K562 (cell line): Measurements from ENCODE around the gene PNMA8A. TPM values are rescaled to one million over a fixed set of nuclear protein-coding genes. Genes with fewer than 3 reads are reported as not detected.

Experiments
- ATAC-seq: fragments of 200-7000 bp; cut with Tn5 transposase; 3 replicates; pipeline ENCODE4 v1.9.1; 2020; ENCODE audit warnings: moderate library complexity
- BruUV-seq: library from RNA; stranded (reverse); fragments of 400-500 nt; replicated peaks from 2 replicates; lab custom pipeline; 2021; lab: Mats Ljungman, UMichigan
- CTCF ChIA-PET: fragments of 300-600 bp; formaldehyde crosslinking; extraction: SDS; loops from one replicate; lab custom pipeline; 2021; ENCODE audit warnings: low intra/inter-chr PET ratio; lab: Yijun Ruan, JAX
- POLR2A ChIA-PET: fragments of 300-600, 350-650 bp; sonication (Branson Sonifier 250); formaldehyde crosslinking; extraction: SDS; loops from one replicate; lab custom pipeline; 2021; ENCODE audit warnings: antibody characterized with exemption, inconsistent platforms; lab: Yijun Ruan, JAX
- DNase-seq, 4 experiments: peaks; one replicate each; pipeline versions ENCODE4 v3.0.0 to v3.0.0-alpha.2; 2011 to 2018; ENCODE audit warnings: low spot score in 3 of 4, mixed read lengths in 3 of 4; ENCODE audit errors: extremely low read depth in 1 of 4
- FAIRE-seq: peaks from 2 replicates; lab custom pipeline; 2011; peaks lifted over from hg19 to GRCh38; lab: Jason Lieb, UNC
- H2AFZ ChIP-seq: 2 replicates; pipeline ENCODE4 v1.6.0; 2011; ENCODE audit warnings: low read depth, low read length, control low read depth, inconsistent platforms
- H3K27ac ChIP-seq: fragments of 200-600 bp; 3 replicates; pipeline ENCODE4 v1.8.0; 2011; ENCODE audit warnings: low read depth, mild to moderate bottlenecking, control low read depth, inconsistent platforms, low read length, moderate library complexity, mixed read lengths; ENCODE audit errors: extremely low read depth
- H3K27me3 ChIP-seq, 2 experiments: fragments of 300-600 bp in 1 of 2; 2 replicates in 1 of 2; 3 replicates in 1 of 2; pipeline versions ENCODE4 v1.6.0 to v1.8.0; 2011; ENCODE audit warnings: inconsistent platforms in 2 of 2, low read length in 2 of 2, mild to moderate bottlenecking in 1 of 2, mixed read lengths in 1 of 2, moderate library complexity in 1 of 2; ENCODE audit not compliant: control insufficient read depth in 2 of 2, insufficient read depth in 2 of 2
- H3K36me3 ChIP-seq: fragments of 300-600 bp; 3 replicates; pipeline ENCODE4 v1.8.0; 2011; ENCODE audit warnings: mild to moderate bottlenecking, low read length, inconsistent platforms; ENCODE audit not compliant: control insufficient read depth, insufficient read depth
- H3K4me1 ChIP-seq, 2 experiments: fragments of 200-600 bp in 1 of 2; replicated peaks in 1 of 2; 2 replicates in 1 of 2; 3 replicates in 1 of 2; pipeline versions ENCODE4 v1.5.1 to v1.8.0; 2011; ENCODE audit warnings: inconsistent platforms in 2 of 2, low read length in 2 of 2, mild to moderate bottlenecking in 1 of 2, mixed read lengths in 1 of 2, moderate library complexity in 1 of 2; ENCODE audit not compliant: control insufficient read depth in 2 of 2, insufficient read depth in 2 of 2
- H3K4me2 ChIP-seq: 2 replicates; pipeline ENCODE4 v1.6.1; 2011; ENCODE audit warnings: low read length, control low read depth, inconsistent platforms, mixed read lengths; ENCODE audit not compliant: insufficient read depth
- H3K4me3 ChIP-seq: fragments of 200-600 bp; sonication (generic), shearing (Covaris generic); 2 replicates; pipeline ENCODE4 v1.5.1; 2016; ENCODE audit warnings: control low read depth, inconsistent platforms
- H3K79me2 ChIP-seq: fragments of 200-600 bp; 3 replicates; pipeline ENCODE4 v1.8.0; 2011; ENCODE audit warnings: low read length, inconsistent platforms; ENCODE audit not compliant: control insufficient read depth, insufficient read depth
- H3K9ac ChIP-seq, 2 experiments: 2 replicates each; pipeline versions ENCODE4 v1.6.0 to v1.6.1; 2011; ENCODE audit warnings: low read depth in 2 of 2, low read length in 2 of 2, control low read depth in 1 of 2, inconsistent platforms in 1 of 2, mild to moderate bottlenecking in 1 of 2, mixed read lengths in 1 of 2; ENCODE audit not compliant: insufficient read depth in 1 of 2
- H3K9me1 ChIP-seq: one replicate; pipeline ENCODE4 v1.6.0; 2011; ENCODE audit warnings: inconsistent platforms, mild to moderate bottlenecking, low read length, moderate library complexity; ENCODE audit not compliant: control insufficient read depth, insufficient read depth
- H3K9me3 ChIP-seq: replicated peaks from 2 replicates; pipeline ENCODE4 v1.5.1; 2011; ENCODE audit warnings: low read depth, low read length, inconsistent platforms; ENCODE audit not compliant: control insufficient read depth, insufficient read depth
- H4K20me1 ChIP-seq: replicated peaks from 2 replicates; pipeline ENCODE4 v1.6.1; 2011; ENCODE audit warnings: low read length, inconsistent platforms, mixed read lengths; ENCODE audit not compliant: control insufficient read depth, insufficient read depth
- CEBPB ChIP-seq: fragments of 450-650 bp; IDR thresholded peaks from 2 replicates; pipeline ENCODE4 v1.6.1; 2016; ENCODE audit warnings: missing genetic modification characterization, missing compliant biosample characterization
- FOXA1 ChIP-seq: fragments of 450-650 bp; IDR thresholded peaks from 2 replicates; pipeline ENCODE4 v1.6.1; 2016; ENCODE audit warnings: mild to moderate bottlenecking, borderline replicate concordance
- SAP30 ChIP-seq: fragments of 200-600 bp; sonication (generic); IDR thresholded peaks from 2 replicates; pipeline ENCODE4 v1.6.1; 2012; ENCODE audit warnings: borderline replicate concordance, low read depth, mild to moderate bottlenecking, moderate library complexity, low read length, control low read depth, inconsistent platforms; ENCODE audit not compliant: insufficient read depth, poor library complexity, severe bottlenecking
- ZKSCAN8 ChIP-seq: fragments of 200-800 bp; sonication (Bioruptor generic); IDR thresholded peaks from 2 replicates; pipeline ENCODE4 v1.6.1; 2016; ENCODE audit warnings: missing genetic modification characterization, missing compliant biosample characterization
- ZNF778 ChIP-seq: fragments of 450-650 bp; formaldehyde crosslinking; IDR thresholded peaks from 2 replicates; pipeline ENCODE4 v1.4.0; 2020; ENCODE audit warnings: mild to moderate bottlenecking, moderate library complexity
- ZNF830 ChIP-seq: fragments of 250-450 bp; sonication (Bioruptor Pico); IDR thresholded peaks from 2 replicates; pipeline ENCODE4 v1.5.0; 2021; ENCODE audit warnings: mild to moderate bottlenecking
- WGBS: fragments of 100-300 bp; shearing (Covaris generic); methylation state at CpG from one replicate; pipeline ENCODE4 v1.1.6; 2016; ENCODE audit warnings: low coverage, mixed read lengths; ENCODE audit not compliant: insufficient coverage; ENCODE audit errors: missing lambda C conversion rate; 5-methylcytosine and 5-hydroxymethylcytosine counted together
- in situ Hi-C: fragments of 300-500 bp; cut with MboI; formaldehyde crosslinking; loops from 4 replicates; pipeline ENCODE4 v1.15.0; 2018; ENCODE audit warnings: inconsistent platforms, mixed read lengths
- intact Hi-C: fragments of 100-400 bp; cut with micrococcal nuclease; formaldehyde crosslinking; loops from 2 replicates; pipeline ENCODE4 v1.14.2; 2022
- polyA plus RNA-seq, 8 experiments: library from polyadenylated mRNA; depleted of rRNA in 4 of 8; stranded (reverse) in 5 of 8; unstranded in 3 of 8; fragments of >200 nt; fragmentation: Nextera tagmentation in 2 of 8; fragmentation: Illumina TruSeq in 1 of 8; extraction: Ambion mirVana in 2 of 8; extraction: Trizol in 1 of 8; gene quantifications; 2 replicates each; pipeline versions ENCODE4 v1.2.1 to v1.2.3, GENCODE V29; 2011 to 2014; ENCODE audit warnings: inconsistent platforms in 1 of 8, missing spikeins in 1 of 8
- total RNA-seq, 7 experiments: library from RNA; depleted of rRNA in 6 of 7; stranded (reverse); fragments of >200 nt in 6 of 7; fragmentation: Illumina TruSeq in 2 of 7; extraction: Trizol in 2 of 7; gene quantifications; 2 replicates each; pipeline versions ENCODE4 v1.2.1 to v1.2.3, GENCODE V29; 2011 to 2021; ENCODE audit warnings: low replicate concordance in 1 of 7
- TF ChIP-seq, protein P1 (sequence below): sonication (generic); formaldehyde crosslinking; IDR thresholded peaks from 2 replicates; pipeline ENCODE4 v1.4.0; 2020; ENCODE audit warnings: mild to moderate bottlenecking, missing genetic modification reagents
- TF ChIP-seq, protein P2 (sequence below): sonication (generic); formaldehyde crosslinking; IDR thresholded peaks from 2 replicates; pipeline ENCODE4 v1.8.1; 2023; ENCODE audit warnings: mild to moderate bottlenecking, missing genetic modification reagents
- TF ChIP-seq, protein P3 (sequence below), 2 experiments: fragments of 450-650 bp; conservative IDR thresholded peaks; 2 replicates each; pipeline ENCODE4 v1.6.1; 2017; ENCODE audit warnings: mild to moderate bottlenecking in 2 of 2, moderate library complexity in 2 of 2

The PNMA8A gene
- total and polyA plus RNA-seq, 9 of the 15 experiments (the other 6 are each of a cell fraction or from before 2014, with no cell fraction given): 6.6 to 23.8 (median 14.9) TPM

DNA sequence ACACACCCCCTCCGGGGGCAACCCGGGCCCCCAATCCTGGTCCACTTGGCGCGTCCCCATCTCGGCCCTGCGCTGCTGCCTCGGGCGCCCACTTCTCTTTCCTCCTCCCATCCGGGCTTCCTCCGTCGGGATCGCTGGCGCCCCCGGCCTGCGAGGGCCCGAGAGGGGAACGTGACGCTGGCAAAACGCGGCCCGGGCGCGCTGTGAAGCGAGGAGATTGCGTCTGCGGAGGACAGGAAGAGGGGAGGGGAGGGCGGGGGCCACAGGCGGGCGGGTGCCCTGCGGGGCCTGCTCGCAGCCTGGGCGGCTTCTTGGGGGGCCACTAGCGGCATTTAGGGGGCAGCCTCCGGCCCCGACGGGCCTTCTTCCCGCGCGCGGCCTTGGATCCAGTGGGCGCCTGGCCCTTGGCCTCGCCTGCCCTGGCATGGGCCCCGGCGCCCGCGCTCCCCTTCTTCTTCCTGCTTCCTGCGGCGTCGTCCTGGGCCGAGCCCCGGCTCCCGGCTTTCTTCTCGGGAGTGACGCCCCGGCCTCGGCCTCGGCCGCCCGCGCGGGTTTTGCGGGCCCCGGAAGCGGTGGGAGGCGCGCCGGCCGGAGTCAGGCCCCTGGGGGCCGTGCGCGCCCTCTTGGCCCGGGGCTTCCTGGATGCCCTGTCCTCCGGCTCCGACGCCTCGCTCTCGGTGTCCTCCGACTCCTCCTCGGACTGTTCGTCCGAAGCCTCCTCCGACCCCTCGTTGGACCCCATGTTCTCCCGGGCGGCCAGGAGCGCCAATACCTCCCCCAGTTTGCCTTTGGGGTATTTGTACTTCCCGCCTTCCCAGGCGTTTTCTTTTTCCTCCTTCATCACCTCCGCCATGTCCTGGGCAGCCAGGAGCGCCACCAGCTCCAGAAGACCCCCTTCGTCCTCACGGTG is 22.1 kb upstream of the PNMA8A start:
- TF ChIP-seq CEBPB (tag) (no peak), SAP30 (no peak), FOXA1 (no peak), ZNF778 (no peak), ZKSCAN8 (CRISPR knock-in tag) (no peak), ZNF830 (CRISPR knock-in tag) (no peak)
- TF ChIP-seq, protein P1, sequence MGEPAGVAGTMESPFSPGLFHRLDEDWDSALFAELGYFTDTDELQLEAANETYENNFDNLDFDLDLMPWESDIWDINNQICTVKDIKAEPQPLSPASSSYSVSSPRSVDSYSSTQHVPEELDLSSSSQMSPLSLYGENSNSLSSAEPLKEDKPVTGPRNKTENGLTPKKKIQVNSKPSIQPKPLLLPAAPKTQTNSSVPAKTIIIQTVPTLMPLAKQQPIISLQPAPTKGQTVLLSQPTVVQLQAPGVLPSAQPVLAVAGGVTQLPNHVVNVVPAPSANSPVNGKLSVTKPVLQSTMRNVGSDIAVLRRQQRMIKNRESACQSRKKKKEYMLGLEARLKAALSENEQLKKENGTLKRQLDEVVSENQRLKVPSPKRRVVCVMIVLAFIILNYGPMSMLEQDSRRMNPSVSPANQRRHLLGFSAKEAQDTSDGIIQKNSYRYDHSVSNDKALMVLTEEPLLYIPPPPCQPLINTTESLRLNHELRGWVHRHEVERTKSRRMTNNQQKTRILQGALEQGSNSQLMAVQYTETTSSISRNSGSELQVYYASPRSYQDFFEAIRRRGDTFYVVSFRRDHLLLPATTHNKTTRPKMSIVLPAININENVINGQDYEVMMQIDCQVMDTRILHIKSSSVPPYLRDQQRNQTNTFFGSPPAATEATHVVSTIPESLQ: no peak
- TF ChIP-seq, protein P2, sequence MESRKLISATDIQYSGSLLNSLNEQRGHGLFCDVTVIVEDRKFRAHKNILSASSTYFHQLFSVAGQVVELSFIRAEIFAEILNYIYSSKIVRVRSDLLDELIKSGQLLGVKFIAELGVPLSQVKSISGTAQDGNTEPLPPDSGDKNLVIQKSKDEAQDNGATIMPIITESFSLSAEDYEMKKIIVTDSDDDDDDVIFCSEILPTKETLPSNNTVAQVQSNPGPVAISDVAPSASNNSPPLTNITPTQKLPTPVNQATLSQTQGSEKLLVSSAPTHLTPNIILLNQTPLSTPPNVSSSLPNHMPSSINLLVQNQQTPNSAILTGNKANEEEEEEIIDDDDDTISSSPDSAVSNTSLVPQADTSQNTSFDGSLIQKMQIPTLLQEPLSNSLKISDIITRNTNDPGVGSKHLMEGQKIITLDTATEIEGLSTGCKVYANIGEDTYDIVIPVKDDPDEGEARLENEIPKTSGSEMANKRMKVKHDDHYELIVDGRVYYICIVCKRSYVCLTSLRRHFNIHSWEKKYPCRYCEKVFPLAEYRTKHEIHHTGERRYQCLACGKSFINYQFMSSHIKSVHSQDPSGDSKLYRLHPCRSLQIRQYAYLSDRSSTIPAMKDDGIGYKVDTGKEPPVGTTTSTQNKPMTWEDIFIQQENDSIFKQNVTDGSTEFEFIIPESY (CRISPR knock-in tag): no peak
- TF ChIP-seq, protein P3, sequence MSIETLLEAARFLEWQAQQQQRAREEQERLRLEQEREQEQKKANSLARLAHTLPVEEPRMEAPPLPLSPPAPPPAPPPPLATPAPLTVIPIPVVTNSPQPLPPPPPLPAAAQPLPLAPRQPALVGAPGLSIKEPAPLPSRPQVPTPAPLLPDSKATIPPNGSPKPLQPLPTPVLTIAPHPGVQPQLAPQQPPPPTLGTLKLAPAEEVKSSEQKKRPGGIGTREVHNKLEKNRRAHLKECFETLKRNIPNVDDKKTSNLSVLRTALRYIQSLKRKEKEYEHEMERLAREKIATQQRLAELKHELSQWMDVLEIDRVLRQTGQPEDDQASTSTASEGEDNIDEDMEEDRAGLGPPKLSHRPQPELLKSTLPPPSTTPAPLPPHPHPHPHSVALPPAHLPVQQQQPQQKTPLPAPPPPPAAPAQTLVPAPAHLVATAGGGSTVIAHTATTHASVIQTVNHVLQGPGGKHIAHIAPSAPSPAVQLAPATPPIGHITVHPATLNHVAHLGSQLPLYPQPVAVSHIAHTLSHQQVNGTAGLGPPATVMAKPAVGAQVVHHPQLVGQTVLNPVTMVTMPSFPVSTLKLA (conservative IDR thresholded peaks at IDR 0.05): no peak
- CTCF ChIA-PET: interaction anchor here (0.6 to 0.7 kb wide), 2 partner anchors 95 to 430 kb away, joined by 3 to 4 read pairs; no protein-coding TSS in a partner anchor
- ATAC-seq: no peak
- peak in 2 of 4 experiments; percentile 24 to 28 for DNase-seq
- intact Hi-C loops (no loop called here), in situ Hi-C loops (no loop called here)
- Histone ChIP-seq H3K9me1 (no peaks in the 10 kb centered on the region), H3K4me2 (no peak overlapping the region), H4K20me1 (peaks cover 10% of the 10 kb centered on the region), H3K27ac (no peak overlapping the region), H3K4me1 (peaks cover 0 to 41% of the 10 kb centered on the region in 2 experiments; a peak in 3 of 5 replicates), H3K4me3 (no peak overlapping the region), H3K9me3 (no peaks in the 10 kb centered on the region; the same call in 1 of the 2 replicates), H3K27me3 (peaks cover 65 to 89% of the 10 kb centered on the region in 2 experiments), H2AFZ (no peak overlapping the region), H3K79me2 (no peaks in the 10 kb centered on the region), H3K9ac (no peak overlapping the region), H3K36me3 (no peaks in the 10 kb centered on the region)
- FAIRE-seq: no peak
- no TSS peak for BruUV-seq
- POLR2A ChIA-PET: no interaction called here
- 22% methylated on average over 30 of the region's 92 CpGs for WGBS
